Measurements from ENCODE around the gene ACAP2. TPM values are rescaled to one million over a fixed set of nuclear protein-coding genes. Genes with fewer than 3 reads are reported as not detected.

The ACAP2 gene
- total RNA-seq, 1 experiment from 2014 or later, result 57.9 TPM

Other genes starting within 250 kb of the ACAP2 start
- gene XXYLT1, start 171.9 kb downstream of the ACAP2 start, total RNA-seq (2021; ENCODE audit: unreplicated experiment), result 26.0 TPM
- 60.2 TPM for gene PPP1R2, start 100.3 kb upstream of the ACAP2 start, total RNA-seq (2021; ENCODE audit: unreplicated experiment)
- not detected for gene APOD, start 140.9 kb upstream of the ACAP2 start, total RNA-seq (2021; ENCODE audit: unreplicated experiment)